ENCODE data around the gene SOX4.

DNA sequence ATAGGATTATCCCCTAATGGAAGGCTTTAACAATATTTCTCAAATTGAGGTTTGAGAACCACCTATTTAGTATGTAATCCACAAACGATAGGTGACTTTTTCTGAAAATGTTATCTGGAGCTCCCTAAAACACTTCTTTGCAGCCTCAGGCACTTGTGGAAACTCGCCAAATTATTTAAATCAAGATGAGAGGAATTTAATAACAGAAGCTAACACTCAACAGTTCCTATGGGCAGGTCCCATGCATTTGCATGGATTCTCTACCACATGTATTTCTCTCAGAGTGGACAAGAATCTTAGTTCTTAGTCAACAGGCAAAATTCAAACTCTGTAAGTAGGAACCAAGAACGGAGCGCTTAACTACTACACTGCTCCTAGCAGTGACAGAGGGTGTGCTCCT lies 20.7 kb downstream of the SOX4 start:
- no peak for TF ChIP-seq POLR2A (IDR thresholded peaks at IDR 0.05; ENCODE audit: low read depth)
- TF ChIP-seq, protein P1, sequence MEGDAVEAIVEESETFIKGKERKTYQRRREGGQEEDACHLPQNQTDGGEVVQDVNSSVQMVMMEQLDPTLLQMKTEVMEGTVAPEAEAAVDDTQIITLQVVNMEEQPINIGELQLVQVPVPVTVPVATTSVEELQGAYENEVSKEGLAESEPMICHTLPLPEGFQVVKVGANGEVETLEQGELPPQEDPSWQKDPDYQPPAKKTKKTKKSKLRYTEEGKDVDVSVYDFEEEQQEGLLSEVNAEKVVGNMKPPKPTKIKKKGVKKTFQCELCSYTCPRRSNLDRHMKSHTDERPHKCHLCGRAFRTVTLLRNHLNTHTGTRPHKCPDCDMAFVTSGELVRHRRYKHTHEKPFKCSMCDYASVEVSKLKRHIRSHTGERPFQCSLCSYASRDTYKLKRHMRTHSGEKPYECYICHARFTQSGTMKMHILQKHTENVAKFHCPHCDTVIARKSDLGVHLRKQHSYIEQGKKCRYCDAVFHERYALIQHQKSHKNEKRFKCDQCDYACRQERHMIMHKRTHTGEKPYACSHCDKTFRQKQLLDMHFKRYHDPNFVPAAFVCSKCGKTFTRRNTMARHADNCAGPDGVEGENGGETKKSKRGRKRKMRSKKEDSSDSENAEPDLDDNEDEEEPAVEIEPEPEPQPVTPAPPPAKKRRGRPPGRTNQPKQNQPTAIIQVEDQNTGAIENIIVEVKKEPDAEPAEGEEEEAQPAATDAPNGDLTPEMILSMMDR (IDR thresholded peaks at IDR 0.05): no peak
